AG04449 (cell line): Measurements from ENCODE around the gene NEU4.
"Not testable (repeated sequence)": the region's sequence is repeated elsewhere in the genome, so short reads cannot be mapped to it uniquely, and the experiment has no call there.

Experiments
- CTCF ChIA-PET: fragments of 350-600 bp; formaldehyde crosslinking; extraction: SDS; loops from one replicate; lab custom pipeline; 2021; ENCODE audit warnings: antibody characterized with exemption; lab: Yijun Ruan, JAX
- POLR2A ChIA-PET: fragments of 400-600, 350-600 bp; formaldehyde crosslinking; extraction: SDS; loops from one replicate; lab custom pipeline; 2020; ENCODE audit warnings: antibody characterized with exemption, inconsistent platforms; lab: Yijun Ruan, JAX
- DNase-seq: peaks from one replicate; pipeline ENCODE4 v3.0.0-alpha.2; 2010; ENCODE audit warnings: low read depth, low spot score
- H3K4me3 ChIP-seq: 2 replicates; pipeline ENCODE4 v1.5.1; 2011; ENCODE audit warnings: low read depth, mild to moderate bottlenecking, control low read depth, low read length
- CTCF ChIP-seq: IDR thresholded peaks from one replicate; pipeline ENCODE4 v1.5.1; 2011; ENCODE audit warnings: mild to moderate bottlenecking, moderate library complexity, low read length, control low read depth, inconsistent platforms; ENCODE audit not compliant: insufficient read depth; ENCODE audit errors: missing control alignments

Gene NEU4

DNA sequence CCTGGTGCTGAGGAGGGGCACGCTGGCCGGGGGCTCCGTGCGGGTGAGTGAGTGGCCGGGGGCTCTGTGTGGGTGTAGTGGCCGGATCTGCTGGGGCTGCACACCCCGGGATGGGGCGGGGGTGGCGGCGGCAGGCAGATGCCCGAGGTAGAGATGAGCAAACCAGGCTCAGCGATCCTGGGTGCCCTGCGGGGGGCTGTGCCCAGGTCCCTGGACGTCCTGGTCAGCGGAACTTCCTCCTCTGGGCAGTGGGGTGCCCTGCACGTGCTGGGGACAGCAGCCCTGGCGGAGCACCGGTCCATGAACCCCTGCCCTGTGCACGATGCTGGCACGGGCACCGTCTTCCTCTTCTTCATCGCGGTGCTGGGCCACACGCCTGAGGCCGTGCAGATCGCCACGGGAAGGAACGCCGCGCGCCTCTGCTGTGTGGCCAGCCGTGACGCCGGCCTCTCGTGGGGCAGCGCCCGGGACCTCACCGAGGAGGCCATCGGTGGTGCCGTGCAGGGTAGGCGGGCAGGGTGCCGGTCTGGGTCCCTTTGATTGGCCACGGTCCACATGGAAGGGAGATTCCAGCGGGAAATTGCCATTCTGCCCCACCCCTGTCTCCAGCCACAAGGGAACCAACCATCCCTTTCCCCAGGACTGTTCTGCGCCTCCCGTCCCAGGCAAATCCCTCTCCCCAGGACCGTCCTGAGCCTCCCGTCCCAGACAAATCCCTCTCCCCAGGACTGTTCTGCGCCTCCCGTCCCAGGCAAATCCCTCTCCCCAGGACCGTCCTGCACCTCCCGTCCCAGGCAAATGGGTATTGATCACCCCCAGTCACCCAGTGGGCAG is 5.9 kb downstream of the NEU4 start:
- CTCF ChIA-PET = no interaction called here
- H3K4me3 ChIP-seq = no peak overlapping the region
- POLR2A ChIA-PET = no interaction called here
- no peak for TF ChIP-seq CTCF
- DNase-seq = no peak

- CTCF ChIA-PET = no interaction called here
- POLR2A ChIA-PET = no interaction called here
- no peak for TF ChIP-seq CTCF
- no peak for DNase-seq
- no peak overlapping the region for H3K4me3 ChIP-seq
Measured at GRCh38 chr2:241815477-241816430, 6.8 kb downstream of the NEU4 start.

DNA sequence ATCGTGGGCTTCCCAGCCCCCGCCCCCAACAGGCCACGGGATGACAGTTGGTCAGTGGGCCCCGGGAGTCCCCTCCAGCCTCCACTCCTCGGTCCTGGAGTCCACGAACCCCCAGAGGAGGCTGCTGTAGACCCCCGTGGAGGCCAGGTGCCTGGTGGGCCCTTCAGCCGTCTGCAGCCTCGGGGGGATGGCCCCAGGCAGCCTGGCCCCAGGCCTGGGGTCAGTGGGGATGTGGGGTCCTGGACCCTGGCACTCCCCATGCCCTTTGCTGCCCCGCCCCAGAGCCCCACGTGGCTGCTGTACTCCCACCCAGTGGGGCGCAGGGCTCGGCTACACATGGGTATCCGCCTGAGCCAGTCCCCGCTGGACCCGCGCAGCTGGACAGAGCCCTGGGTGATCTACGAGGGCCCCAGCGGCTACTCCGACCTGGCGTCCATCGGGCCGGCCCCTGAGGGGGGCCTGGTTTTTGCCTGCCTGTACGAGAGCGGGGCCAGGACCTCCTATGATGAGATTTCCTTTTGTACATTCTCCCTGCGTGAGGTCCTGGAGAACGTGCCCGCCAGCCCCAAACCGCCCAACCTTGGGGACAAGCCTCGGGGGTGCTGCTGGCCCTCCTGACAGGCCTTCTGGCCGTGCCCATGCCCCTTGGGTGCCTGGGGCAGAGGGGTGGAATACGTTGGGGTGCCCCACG is 7.6 kb downstream of the NEU4 start:
- H3K4me3 ChIP-seq = no peak overlapping the region
- TF ChIP-seq CTCF = no peak
- ChIA-PET POLR2A (no interaction called here), CTCF (no interaction called here)
- no peak for DNase-seq

DNA sequence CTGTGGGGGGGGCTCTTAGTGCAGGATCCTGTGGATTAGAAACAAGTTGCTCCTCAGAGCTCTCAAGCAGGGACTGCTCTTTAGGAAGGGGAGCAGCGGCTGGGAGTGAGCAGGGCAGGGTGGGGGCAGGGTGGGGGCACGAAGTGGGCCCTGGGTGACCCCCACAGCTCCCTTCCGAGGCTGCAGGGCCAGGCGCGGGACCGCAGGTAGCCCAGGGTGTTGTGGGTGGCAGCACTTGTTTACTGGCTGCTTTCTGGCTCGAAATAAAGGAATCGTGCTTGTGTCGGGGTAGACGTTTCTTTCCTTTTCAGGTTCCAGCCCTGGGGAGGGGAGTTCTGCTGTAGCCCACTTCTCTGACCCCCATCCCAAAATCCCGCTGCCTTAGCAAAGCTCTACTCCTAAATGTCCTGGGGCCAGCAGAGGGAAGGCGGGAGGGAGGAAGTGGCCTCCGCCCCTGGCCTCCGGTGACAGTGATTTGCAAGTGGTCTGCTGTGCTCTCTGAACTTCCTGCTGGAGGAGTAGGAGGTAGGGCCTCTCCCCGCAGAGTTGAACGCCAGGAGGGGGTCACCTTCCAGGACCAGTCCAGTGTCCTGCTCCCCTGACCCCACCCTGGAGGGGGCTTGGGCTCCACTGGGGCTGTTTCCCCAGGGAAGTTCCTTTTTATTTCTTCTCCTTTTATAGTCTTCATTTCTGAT is 8.3 kb downstream of the NEU4 start:
- POLR2A ChIA-PET = no interaction called here
- CTCF ChIA-PET = no interaction called here
- no peak for TF ChIP-seq CTCF
- H3K4me3 ChIP-seq = no peak overlapping the region
- no peak for DNase-seq

GRCh38 chr2:241817821-241818215 is 8.8 kb downstream of the NEU4 start:
- POLR2A ChIA-PET = not testable (repeated sequence)

GRCh38 chr2:241818229-241818942 is 9.4 kb downstream of the NEU4 start:
- POLR2A ChIA-PET = no interaction called here
- DNase-seq = no peak
- TF ChIP-seq CTCF = no peak
- no peak overlapping the region for H3K4me3 ChIP-seq
- CTCF ChIA-PET = no interaction called here

More at GRCh38 chr2:241817821-241818215, 8.8 kb downstream of the NEU4 start:
- CTCF ChIA-PET, DNase-seq, H3K4me3 ChIP-seq: not testable (repeated sequence)
